ENCODE measurements around the gene MRAP2.

Gene MRAP2

DNA sequence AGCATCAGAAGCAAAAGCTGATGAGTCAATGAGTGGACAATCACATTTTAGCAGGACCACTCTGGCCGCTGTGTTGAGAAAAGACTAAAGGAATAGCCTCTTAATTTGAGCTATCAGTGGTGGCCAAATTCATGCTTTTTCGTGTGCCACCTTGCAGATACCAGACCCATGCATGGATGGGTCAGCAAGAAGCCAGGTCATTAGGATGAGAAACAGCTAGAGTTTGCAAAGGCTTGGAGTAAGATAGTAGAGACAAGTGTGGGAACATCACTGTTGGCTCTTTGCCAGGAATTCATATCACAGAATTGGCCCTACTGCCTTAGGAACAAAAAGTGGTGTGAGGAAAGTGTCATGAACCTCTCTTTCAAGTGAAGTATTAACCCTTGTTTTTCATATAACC is 25.5 kb downstream of the MRAP2 start:
- TF ChIP-seq SIN3A (IDR thresholded peaks at IDR 0.05; ENCODE audit: borderline replicate concordance, insufficient read depth, low read length) (no peak), FOXP2 (optimal IDR thresholded peaks at IDR 0.05; ENCODE audit: borderline replicate concordance, extremely low read depth, extremely low read length, insufficient read depth) (no peak), TAF1 (IDR thresholded peaks at IDR 0.05; ENCODE audit: borderline replicate concordance, insufficient read depth, low read length) (no peak), POLR2AphosphoS5 (IDR thresholded peaks at IDR 0.05; ENCODE audit: low read depth, low read length) (no peak), REST (IDR thresholded peaks at IDR 0.05; ENCODE audit: insufficient read depth in 1 of 2, low read depth in 2 of 2, low read length in 2 of 2) (no peak)

GRCh38 chr6:84061174-84061573 is 27.6 kb downstream of the MRAP2 start:
- TF ChIP-seq POLR2AphosphoS5 (IDR thresholded peaks at IDR 0.05; ENCODE audit: low read depth, low read length), result no peak
- TF ChIP-seq FOXP2 (optimal IDR thresholded peaks at IDR 0.05; ENCODE audit: borderline replicate concordance, extremely low read depth, extremely low read length, insufficient read depth), result no peak
- TF ChIP-seq REST (IDR thresholded peaks at IDR 0.05; ENCODE audit: insufficient read depth in 1 of 2, low read depth in 2 of 2, low read length in 2 of 2), result no peak
- no peak for TF ChIP-seq TAF1 (IDR thresholded peaks at IDR 0.05; ENCODE audit: borderline replicate concordance, insufficient read depth, low read length)
- no peak for TF ChIP-seq SIN3A (IDR thresholded peaks at IDR 0.05; ENCODE audit: borderline replicate concordance, insufficient read depth, low read length)

GRCh38 chr6:84061613-84062398 is 28.2 kb downstream of the MRAP2 start:
- no peak for TF ChIP-seq FOXP2 (optimal IDR thresholded peaks at IDR 0.05; ENCODE audit: borderline replicate concordance, extremely low read depth, extremely low read length, insufficient read depth)
- no peak for TF ChIP-seq POLR2AphosphoS5 (IDR thresholded peaks at IDR 0.05; ENCODE audit: low read depth, low read length)
- no peak for TF ChIP-seq TAF1 (IDR thresholded peaks at IDR 0.05; ENCODE audit: borderline replicate concordance, insufficient read depth, low read length)
- no peak for TF ChIP-seq SIN3A (IDR thresholded peaks at IDR 0.05; ENCODE audit: borderline replicate concordance, insufficient read depth, low read length)
- no peak for TF ChIP-seq REST (IDR thresholded peaks at IDR 0.05; ENCODE audit: insufficient read depth in 1 of 2, low read depth in 2 of 2, low read length in 2 of 2)

DNA sequence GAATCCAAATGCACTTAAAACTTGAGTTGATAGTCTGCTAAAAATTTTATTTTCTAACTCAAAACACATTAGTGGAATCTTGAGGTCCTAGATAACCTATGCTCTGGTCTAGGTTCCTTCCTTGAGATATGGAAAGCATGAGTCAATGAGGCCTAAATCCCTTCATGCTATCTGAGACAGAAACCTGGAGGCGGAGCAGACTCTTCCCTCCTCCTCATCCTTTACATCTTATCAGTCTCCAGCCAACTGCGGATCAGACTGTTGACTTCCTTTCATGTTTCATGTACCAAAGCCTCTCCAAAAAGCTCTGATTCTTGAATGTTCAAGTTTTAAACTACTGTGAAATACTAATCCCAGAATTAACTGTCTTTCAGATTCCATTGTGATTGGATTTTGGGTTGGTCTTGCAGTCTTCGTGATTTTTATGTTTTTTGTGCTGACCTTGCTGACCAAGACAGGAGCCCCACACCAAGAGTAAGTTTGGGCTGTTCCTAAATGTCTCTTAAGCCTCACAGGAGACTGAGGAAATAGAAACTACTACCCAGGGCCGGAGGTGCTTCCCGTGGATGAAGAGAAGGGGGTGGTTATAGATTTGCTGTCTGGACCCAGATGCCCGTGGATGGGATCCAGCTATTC is 29.1 kb downstream of the MRAP2 start:
- TF ChIP-seq SIN3A (IDR thresholded peaks at IDR 0.05; ENCODE audit: borderline replicate concordance, insufficient read depth, low read length) (no peak), TAF1 (IDR thresholded peaks at IDR 0.05; ENCODE audit: borderline replicate concordance, insufficient read depth, low read length) (no peak)

GRCh38 chr6:84065693-84066290 is 32.2 kb downstream of the MRAP2 start:
- TF ChIP-seq FOXP2 (optimal IDR thresholded peaks at IDR 0.05; ENCODE audit: borderline replicate concordance, extremely low read depth, extremely low read length, insufficient read depth), result no peak
- no peak for TF ChIP-seq SIN3A (IDR thresholded peaks at IDR 0.05; ENCODE audit: borderline replicate concordance, insufficient read depth, low read length)
- TF ChIP-seq TAF1 (IDR thresholded peaks at IDR 0.05; ENCODE audit: borderline replicate concordance, insufficient read depth, low read length), result no peak
- TF ChIP-seq REST (IDR thresholded peaks at IDR 0.05; ENCODE audit: insufficient read depth in 1 of 2, low read depth in 2 of 2, low read length in 2 of 2), result no peak
- no peak for TF ChIP-seq POLR2AphosphoS5 (IDR thresholded peaks at IDR 0.05; ENCODE audit: low read depth, low read length)

Measured in PFSK-1 (cell line).